ENCODE data around the gene TSSK6.
A peak's percentile ranks its signal among the peaks of the same experiment; 100 is the strongest.

Gene TSSK6

GRCh38 chr19:19528721-19529490, 13.6 kb upstream of the TSSK6 start, which contains the start of gene YJEFN3:
TSS of gene YJEFN3 (plus strand) at chr19:19528911. CDS start at chr19:19528933, 22 bp downstream.
- Mint-ChIP-seq H3K4me3 (no peak within 1 kb of the TSS), H3K27ac (no peak within 1 kb of the TSS), H3K4me1 (ENCODE audit: low read depth) (peaks cover 9% of the 10 kb centered on the region), H3K27me3 (no peaks in the 10 kb centered on the region), H3K9me3 (no peaks in the 10 kb centered on the region), H3K36me3 (ENCODE audit: low read depth) (peaks cover 11% of the 10 kb centered on the region)

- H3K36me3 Mint-ChIP-seq (ENCODE audit: low read depth): peaks cover 14% of the 10 kb centered on the region
These were observed 12.6 kb upstream of the TSSK6 start for GRCh38 chr19:19527674-19528625.

GRCh38 chr19:19527371-19527656, 12.0 kb upstream of the TSSK6 start:
- Mint-ChIP-seq H3K36me3 (ENCODE audit: low read depth) (peaks cover 17% of the 10 kb centered on the region), H3K4me3 (no peak overlapping the region), H3K27me3 (no peaks in the 10 kb centered on the region), H3K9me3 (no peaks in the 10 kb centered on the region), H3K27ac (no peak overlapping the region), H3K4me1 (ENCODE audit: low read depth) (peaks cover 15% of the 10 kb centered on the region)

More at GRCh38 chr19:19527674-19528625, 12.6 kb upstream of the TSSK6 start:
- Mint-ChIP-seq H3K27ac (no peak overlapping the region), H3K4me1 (ENCODE audit: low read depth) (peaks cover 11% of the 10 kb centered on the region), H3K27me3 (no peaks in the 10 kb centered on the region), H3K4me3 (no peak overlapping the region), H3K9me3 (no peaks in the 10 kb centered on the region)

GRCh38 chr19:19526581-19527370, 11.4 kb upstream of the TSSK6 start:
- no peaks in the 10 kb centered on the region for H3K9me3 Mint-ChIP-seq
- no peaks in the 10 kb centered on the region for H3K27me3 Mint-ChIP-seq
- peaks cover 17% of the 10 kb centered on the region for H3K36me3 Mint-ChIP-seq (ENCODE audit: low read depth)
- H3K4me1 Mint-ChIP-seq (ENCODE audit: low read depth): peaks cover 13% of the 10 kb centered on the region
- no peak overlapping the region for H3K27ac Mint-ChIP-seq
- H3K4me3 Mint-ChIP-seq: no peak overlapping the region

- Mint-ChIP-seq H3K27me3 (no peaks in the 10 kb centered on the region), H3K36me3 (ENCODE audit: low read depth) (peaks cover 18% of the 10 kb centered on the region)
These were observed 10.4 kb upstream of the TSSK6 start for GRCh38 chr19:19525611-19526380.

GRCh38 chr19:19524053-19524452, 8.7 kb upstream of the TSSK6 start:
- peaks cover 35% of the 10 kb centered on the region for H3K36me3 Mint-ChIP-seq (ENCODE audit: low read depth)
- no peak overlapping the region for H3K4me3 Mint-ChIP-seq
- H3K4me1 Mint-ChIP-seq (ENCODE audit: low read depth): peaks cover 27% of the 10 kb centered on the region

More at GRCh38 chr19:19525611-19526380, 10.4 kb upstream of the TSSK6 start:
- Mint-ChIP-seq H3K4me3 (no peak overlapping the region), H3K4me1 (ENCODE audit: low read depth) (peaks cover 18% of the 10 kb centered on the region), H3K27ac (no peak overlapping the region), H3K9me3 (no peaks in the 10 kb centered on the region)

GRCh38 chr19:19523177-19523576, 7.8 kb upstream of the TSSK6 start:
- peaks cover 28% of the 10 kb centered on the region for H3K4me1 Mint-ChIP-seq (ENCODE audit: low read depth)
- H3K36me3 Mint-ChIP-seq (ENCODE audit: low read depth): peaks cover 36% of the 10 kb centered on the region
- H3K4me3 Mint-ChIP-seq: no peak overlapping the region
- no peaks in the 10 kb centered on the region for H3K27me3 Mint-ChIP-seq
- H3K9me3 Mint-ChIP-seq: no peaks in the 10 kb centered on the region
- no peak overlapping the region for H3K27ac Mint-ChIP-seq

More at GRCh38 chr19:19524053-19524452, 8.7 kb upstream of the TSSK6 start:
- no peaks in the 10 kb centered on the region for H3K9me3 Mint-ChIP-seq
- H3K27me3 Mint-ChIP-seq: no peaks in the 10 kb centered on the region
- no peak overlapping the region for H3K27ac Mint-ChIP-seq

GRCh38 chr19:19520989-19521388, 5.6 kb upstream of the TSSK6 start:
- Mint-ChIP-seq H3K36me3 (ENCODE audit: low read depth) (peaks cover 32% of the 10 kb centered on the region), H3K9me3 (no peaks in the 10 kb centered on the region), H3K4me1 (ENCODE audit: low read depth) (peaks cover 40% of the 10 kb centered on the region), H3K4me3 (no peak overlapping the region), H3K27me3 (no peaks in the 10 kb centered on the region), H3K27ac (no peak overlapping the region)

GRCh38 chr19:19517235-19517619, 1.9 kb upstream of the TSSK6 start:
- peaks cover 22% of the 10 kb centered on the region for H3K36me3 Mint-ChIP-seq (ENCODE audit: low read depth)
- peak overlapping the region; percentile 96 for H3K4me3 Mint-ChIP-seq
- peak overlapping the region; percentile 90 for H3K27ac Mint-ChIP-seq
- no peaks in the 10 kb centered on the region for H3K27me3 Mint-ChIP-seq
- H3K4me1 Mint-ChIP-seq (ENCODE audit: low read depth): peaks cover 35% of the 10 kb centered on the region
- no peaks in the 10 kb centered on the region for H3K9me3 Mint-ChIP-seq

GRCh38 chr19:19515642-19516519, 533 bp upstream of the TSSK6 start, which contains the start of gene NDUFA13:
TSS of gene NDUFA13 (plus strand) at chr19:19516225. CDS start at chr19:19516239, 14 bp downstream.
- peaks cover 28% of the 10 kb centered on the region for H3K4me1 Mint-ChIP-seq (ENCODE audit: low read depth)
- H3K4me3 Mint-ChIP-seq: peak within 1 kb of the TSS; percentile 96
- H3K36me3 Mint-ChIP-seq (ENCODE audit: low read depth): peaks cover 19% of the 10 kb centered on the region
- H3K9me3 Mint-ChIP-seq: no peaks in the 10 kb centered on the region
- H3K27ac Mint-ChIP-seq: peak within 1 kb of the TSS; percentile 90
- H3K27me3 Mint-ChIP-seq: no peaks in the 10 kb centered on the region

- Mint-ChIP-seq H3K36me3 (ENCODE audit: low read depth) (peaks cover 3% of the 10 kb centered on the region), H3K27me3 (no peaks in the 10 kb centered on the region), H3K4me3 (peak overlapping the region; percentile 23), H3K27ac (no peak overlapping the region), H3K4me1 (ENCODE audit: low read depth) (peaks cover 20% of the 10 kb centered on the region), H3K9me3 (no peaks in the 10 kb centered on the region)
These were observed 1.1 kb downstream of the TSSK6 start for GRCh38 chr19:19514215-19514657.

GRCh38 chr19:19513682-19514081, 1.7 kb downstream of the TSSK6 start:
- H3K36me3 Mint-ChIP-seq (ENCODE audit: low read depth): no peaks in the 10 kb centered on the region
- H3K27me3 Mint-ChIP-seq: no peaks in the 10 kb centered on the region
- no peak overlapping the region for H3K27ac Mint-ChIP-seq
- peaks cover 17% of the 10 kb centered on the region for H3K4me1 Mint-ChIP-seq (ENCODE audit: low read depth)
- no peaks in the 10 kb centered on the region for H3K9me3 Mint-ChIP-seq
- no peak overlapping the region for H3K4me3 Mint-ChIP-seq

GRCh38 chr19:19510432-19510831, 4.9 kb downstream of the TSSK6 start:
- no peaks in the 10 kb centered on the region for H3K9me3 Mint-ChIP-seq
- H3K27me3 Mint-ChIP-seq: no peaks in the 10 kb centered on the region
- H3K27ac Mint-ChIP-seq: no peak overlapping the region
- H3K36me3 Mint-ChIP-seq (ENCODE audit: low read depth): peaks cover 15% of the 10 kb centered on the region
- no peak overlapping the region for H3K4me3 Mint-ChIP-seq
- no peaks in the 10 kb centered on the region for H3K4me1 Mint-ChIP-seq (ENCODE audit: low read depth)
